Liver (tissue), 3 donors: Measurements from ENCODE around the gene ZNF331.

Source experiments
- ATF3 ChIP-seq: IDR thresholded peaks from 2 replicates; pipeline ENCODE4 v1.6.1; 2016; ENCODE audit warnings: antibody characterized with exemption
- CTCF ChIP-seq: fragments of 150-350 bp; IDR thresholded peaks from 2 replicates; pipeline ENCODE4 v1.5.1; 2017; ENCODE audit warnings: improper control_type of control experiment, low read depth, low read length; ENCODE audit not compliant: missing input control
- EGR1 ChIP-seq, 2 donors: IDR thresholded peaks; 2 replicates each; pipeline ENCODE4 v1.6.1; 2016 to 2018; ENCODE audit warnings: antibody characterized with exemption in 2 of 2, low read depth in 2 of 2
- HNF4G ChIP-seq: IDR thresholded peaks from 2 replicates; pipeline ENCODE4 v1.6.1; 2016; ENCODE audit warnings: antibody characterized with exemption
- JUND ChIP-seq, 2 donors: IDR thresholded peaks; 2 replicates each; pipeline ENCODE4 v1.6.1; 2016; ENCODE audit warnings: antibody characterized with exemption in 2 of 2
- MAX ChIP-seq: IDR thresholded peaks from 2 replicates; pipeline ENCODE4 v1.6.1; 2016; ENCODE audit warnings: antibody characterized with exemption
- RAD21 ChIP-seq, 2 donors: IDR thresholded peaks; 2 replicates each; pipeline ENCODE4 v1.6.1; 2016; ENCODE audit warnings: antibody characterized with exemption in 2 of 2, mild to moderate bottlenecking in 2 of 2
- REST ChIP-seq: IDR thresholded peaks from 2 replicates; pipeline ENCODE4 v1.6.1; 2016; ENCODE audit warnings: antibody characterized with exemption, mild to moderate bottlenecking
- RXRA ChIP-seq, 2 donors: IDR thresholded peaks; 2 replicates each; pipeline ENCODE4 v1.6.1; 2017 to 2018; ENCODE audit warnings: antibody characterized with exemption in 2 of 2, mild to moderate bottlenecking in 1 of 2
- SP1 ChIP-seq: IDR thresholded peaks from 2 replicates; pipeline ENCODE4 v1.6.1; 2018; ENCODE audit warnings: antibody characterized with exemption, mild to moderate bottlenecking
- TAF1 ChIP-seq: conservative IDR thresholded peaks from 2 replicates; pipeline ENCODE4 v1.6.1; 2016; ENCODE audit warnings: antibody characterized with exemption, mild to moderate bottlenecking
- ZBTB33 ChIP-seq: IDR thresholded peaks from 2 replicates; pipeline ENCODE4 v1.6.1; 2016; ENCODE audit warnings: antibody characterized with exemption
- donor health status: healthy.
- donor health status: healthy.

- TF ChIP-seq MAX, result no peak
- TF ChIP-seq RAD21 (IDR thresholded peaks at IDR 0.05), result no peak
- TF ChIP-seq RXRA (IDR thresholded peaks at IDR 0.05), result no peak
- TF ChIP-seq JUND (IDR thresholded peaks at IDR 0.05), result no peak
- no peak for TF ChIP-seq SP1
- TF ChIP-seq ZBTB33, result no peak
- TF ChIP-seq HNF4G, result no peak
- TF ChIP-seq CTCF, result no peak
- no peak for TF ChIP-seq TAF1
- TF ChIP-seq EGR1 (IDR thresholded peaks at IDR 0.05; ENCODE audit: low read depth in 2 of 2), result no peak
- no peak for TF ChIP-seq REST
- no peak for TF ChIP-seq ATF3
Measured at GRCh38 chr19:53507523-53508442, 30.2 kb upstream of the ZNF331 start.
